ENCODE measurements around the gene ARID1B.

GRCh38 chr6:157239671-157240058, 462.5 kb downstream of the ARID1B start:
- TF ChIP-seq CTCF (conservative IDR thresholded peaks at IDR 0.05) (no peak), ZFX (IDR thresholded peaks at IDR 0.05) (no peak)
